Activated CD8-positive, alpha-beta memory T cell treated with anti-CD3 and anti-CD28 coated beads, Interleukin-2, amount 10 ng/mL, durations not matched to agents 7 days and 5 days (primary cell): Measurements from ENCODE around the gene CLMN. TPM values are rescaled to one million over a fixed set of nuclear protein-coding genes. Genes with fewer than 3 reads are reported as not detected.
"Not testable (repeated sequence)": the region's sequence is repeated elsewhere in the genome, so short reads cannot be mapped to it uniquely, and the experiment has no call there.

Experiments used
- ATAC-seq: fragments of 150-1000 bp; cut with Tn5 transposase; one replicate; pipeline ENCODE4 v1.10.0; 2021; ENCODE audit warnings: moderate library complexity
- CTCF ChIA-PET: fragments of 350-600 bp; sonication (Branson Sonifier 250); formaldehyde crosslinking; loops from one replicate; lab custom pipeline; 2021; ENCODE audit warnings: antibody characterized with exemption; lab: Charles Lee
- DNase-seq: peaks from one replicate; pipeline ENCODE4 v3.0.0-alpha.2; 2020
- H3K27ac Mint-ChIP-seq: one replicate; pipeline ENCODE4 v1.8.0; 2021; ENCODE audit warnings: mild to moderate bottlenecking, mixed read lengths
- H3K27me3 Mint-ChIP-seq: one replicate; pipeline ENCODE4 v1.8.0; 2021; ENCODE audit warnings: mixed read lengths
- H3K36me3 Mint-ChIP-seq: one replicate; pipeline ENCODE4 v1.8.0; 2021; ENCODE audit warnings: mild to moderate bottlenecking, mixed read lengths
- H3K4me1 Mint-ChIP-seq: one replicate; pipeline ENCODE4 v1.8.0; 2021; ENCODE audit warnings: mixed read lengths
- H3K4me3 Mint-ChIP-seq: one replicate; pipeline ENCODE4 v1.8.0; 2021; ENCODE audit warnings: mild to moderate bottlenecking, moderate library complexity, mixed read lengths
- H3K9me3 Mint-ChIP-seq: one replicate; pipeline ENCODE4 v1.8.0; 2022; ENCODE audit warnings: low read depth, mixed read lengths
- total RNA-seq, 2 experiments: library from RNA; stranded (reverse); gene quantifications; one replicate each; pipeline ENCODE4 v1.2.3, GENCODE V29; 2021

Gene CLMN
- total RNA-seq, 2 experiments from 2014 or later = 0.42 to 0.91 TPM

- DNase-seq (no peak), ATAC-seq (no peak)
- H3K27ac Mint-ChIP-seq = no peak overlapping the region
- H3K27me3 Mint-ChIP-seq = peaks cover 3% of the 10 kb centered on the region
- no peak overlapping the region for H3K4me3 Mint-ChIP-seq
- no peaks in the 10 kb centered on the region for H3K4me1 Mint-ChIP-seq
- no peaks in the 10 kb centered on the region for H3K9me3 Mint-ChIP-seq
- no peaks in the 10 kb centered on the region for H3K36me3 Mint-ChIP-seq
- CTCF ChIA-PET = no interaction called here
These were observed 102.3 kb downstream of the CLMN start for GRCh38 chr14:95217391-95217900.

GRCh38 chr14:95216008-95216407, 103.7 kb downstream of the CLMN start:
- H3K36me3 Mint-ChIP-seq = no peaks in the 10 kb centered on the region
- H3K27me3 Mint-ChIP-seq = peaks cover 3% of the 10 kb centered on the region
- no peaks in the 10 kb centered on the region for H3K4me1 Mint-ChIP-seq
- H3K9me3 Mint-ChIP-seq = no peaks in the 10 kb centered on the region
- no peak for DNase-seq
- CTCF ChIA-PET = no interaction called here
- ATAC-seq = no peak
- H3K27ac Mint-ChIP-seq = no peak overlapping the region
- no peak overlapping the region for H3K4me3 Mint-ChIP-seq

GRCh38 chr14:95215094-95215725, 104.5 kb downstream of the CLMN start:
- H3K4me3 Mint-ChIP-seq = no peak overlapping the region
- DNase-seq (no peak), ATAC-seq (no peak)
- no peaks in the 10 kb centered on the region for H3K9me3 Mint-ChIP-seq
- no peak overlapping the region for H3K27ac Mint-ChIP-seq
- no peaks in the 10 kb centered on the region for H3K36me3 Mint-ChIP-seq
- no peaks in the 10 kb centered on the region for H3K4me1 Mint-ChIP-seq
- CTCF ChIA-PET = no interaction called here
- H3K27me3 Mint-ChIP-seq = peaks cover 3% of the 10 kb centered on the region

- DNase-seq = no peak
- H3K9me3 Mint-ChIP-seq = no peaks in the 10 kb centered on the region
- H3K27me3 Mint-ChIP-seq = peaks cover under 1% of the 10 kb centered on the region
- no peak overlapping the region for H3K4me3 Mint-ChIP-seq
- ATAC-seq = no peak
- no peaks in the 10 kb centered on the region for H3K4me1 Mint-ChIP-seq
- CTCF ChIA-PET = no interaction called here
- H3K36me3 Mint-ChIP-seq = no peaks in the 10 kb centered on the region
- H3K27ac Mint-ChIP-seq = no peak overlapping the region
These were observed 105.9 kb downstream of the CLMN start for GRCh38 chr14:95213774-95214173.

- Mint-ChIP-seq H3K4me3 (no peak overlapping the region), H3K4me1 (no peaks in the 10 kb centered on the region), H3K27ac (no peak overlapping the region), H3K27me3 (no peaks in the 10 kb centered on the region), H3K9me3 (no peaks in the 10 kb centered on the region), H3K36me3 (no peaks in the 10 kb centered on the region)
- DNase-seq (no peak), ATAC-seq (no peak)
- CTCF ChIA-PET = no interaction called here
These were observed 107.8 kb downstream of the CLMN start for GRCh38 chr14:95211721-95212504.

GRCh38 chr14:95210699-95211098, 109.0 kb downstream of the CLMN start:
- Mint-ChIP-seq H3K27me3 (peaks cover 3% of the 10 kb centered on the region), H3K9me3 (no peaks in the 10 kb centered on the region), H3K4me1 (no peaks in the 10 kb centered on the region), H3K36me3 (no peaks in the 10 kb centered on the region), H3K27ac (no peak overlapping the region), H3K4me3 (no peak overlapping the region)
- CTCF ChIA-PET = no interaction called here
- DNase-seq (no peak), ATAC-seq (no peak)

- Mint-ChIP-seq H3K36me3 (no peaks in the 10 kb centered on the region), H3K27me3 (peaks cover 9% of the 10 kb centered on the region), H3K4me3 (no peak overlapping the region), H3K27ac (no peak overlapping the region), H3K4me1 (no peaks in the 10 kb centered on the region), H3K9me3 (no peaks in the 10 kb centered on the region)
- ATAC-seq (no peak), DNase-seq (no peak)
- CTCF ChIA-PET = no interaction called here
These were observed 111.1 kb downstream of the CLMN start for GRCh38 chr14:95208598-95208997.

- peaks cover 9% of the 10 kb centered on the region for H3K27me3 Mint-ChIP-seq
These were observed 112.1 kb downstream of the CLMN start for GRCh38 chr14:95207475-95208233.

GRCh38 chr14:95206534-95206933, 113.2 kb downstream of the CLMN start:
- Mint-ChIP-seq H3K36me3 (no peaks in the 10 kb centered on the region), H3K9me3 (no peaks in the 10 kb centered on the region), H3K4me1 (no peaks in the 10 kb centered on the region), H3K4me3 (no peak overlapping the region), H3K27ac (no peak overlapping the region), H3K27me3 (peaks cover 9% of the 10 kb centered on the region)
- CTCF ChIA-PET = interaction anchor here (2.2 kb wide), 1 partner anchor 10 kb away, joined by 6 read pairs; no protein-coding TSS in a partner anchor
- ATAC-seq = no peak
- DNase-seq = no peak

More at GRCh38 chr14:95207475-95208233, 112.1 kb downstream of the CLMN start:
- no peaks in the 10 kb centered on the region for H3K9me3 Mint-ChIP-seq
- CTCF ChIA-PET = no interaction called here
- no peak overlapping the region for H3K4me3 Mint-ChIP-seq
- no peak overlapping the region for H3K27ac Mint-ChIP-seq
- DNase-seq (no peak), ATAC-seq (no peak)
- H3K36me3 Mint-ChIP-seq = no peaks in the 10 kb centered on the region
- no peaks in the 10 kb centered on the region for H3K4me1 Mint-ChIP-seq

- Mint-ChIP-seq H3K27ac (no peak overlapping the region), H3K9me3 (no peaks in the 10 kb centered on the region), H3K4me3 (no peak overlapping the region), H3K4me1 (no peaks in the 10 kb centered on the region), H3K27me3 (peaks cover 9% of the 10 kb centered on the region), H3K36me3 (no peaks in the 10 kb centered on the region)
- CTCF ChIA-PET = interaction anchor here (0.8 to 2.2 kb wide), 3 partner anchors 8 to 16 kb away, joined by 3 to 6 read pairs (median 4); no protein-coding TSS in a partner anchor
- ATAC-seq = no peak
- no peak for DNase-seq
These were observed 115.0 kb downstream of the CLMN start for GRCh38 chr14:95204705-95205104.

- H3K4me1 Mint-ChIP-seq, DNase-seq, H3K27ac Mint-ChIP-seq, ATAC-seq, CTCF ChIA-PET, H3K27me3 Mint-ChIP-seq, H3K4me3 Mint-ChIP-seq, H3K9me3 Mint-ChIP-seq, H3K36me3 Mint-ChIP-seq: not testable (repeated sequence)
These were observed 118.0 kb downstream of the CLMN start for GRCh38 chr14:95201745-95202144.

GRCh38 chr14:95200404-95200803, 119.3 kb downstream of the CLMN start:
- Mint-ChIP-seq H3K9me3 (no peaks in the 10 kb centered on the region), H3K27ac (no peak overlapping the region), H3K4me3 (no peak overlapping the region), H3K27me3 (peaks cover 6% of the 10 kb centered on the region), H3K4me1 (no peaks in the 10 kb centered on the region), H3K36me3 (no peaks in the 10 kb centered on the region)
- CTCF ChIA-PET = interaction anchor here (1.4 kb wide), 1 partner anchor 11 kb away, joined by 3 read pairs; no protein-coding TSS in a partner anchor
- ATAC-seq = no peak
- peak; percentile 31 for DNase-seq

- Mint-ChIP-seq H3K4me1 (no peaks in the 10 kb centered on the region), H3K4me3 (no peak overlapping the region), H3K27me3 (no peaks in the 10 kb centered on the region), H3K27ac (no peak overlapping the region), H3K36me3 (no peaks in the 10 kb centered on the region), H3K9me3 (no peaks in the 10 kb centered on the region)
- DNase-seq (peak; percentile 26), ATAC-seq (no peak)
- CTCF ChIA-PET = interaction anchor here (1.4 kb wide), 1 partner anchor 10 kb away, joined by 3 read pairs; no protein-coding TSS in a partner anchor
These were observed 120.3 kb downstream of the CLMN start for GRCh38 chr14:95199298-95199983.
